GM12891 (cell line): ENCODE results near the gene PCDHGA5.
"Not testable (repeated sequence)": the region's sequence is repeated elsewhere in the genome, so short reads cannot be mapped to it uniquely, and the experiment has no call there.

Experiments used
- DNase-seq: peaks from one replicate; pipeline ENCODE4 v3.0.0; 2011; ENCODE audit warnings: low spot score; ENCODE audit not compliant: insufficient read length
- FAIRE-seq: peaks from 2 replicates; lab custom pipeline; 2011; peaks lifted over from hg19 to GRCh38; lab: Jason Lieb, UNC
- PAX5 ChIP-seq: IDR thresholded peaks from 2 replicates; pipeline ENCODE4 v1.6.1; 2011; ENCODE audit warnings: low read length, moderate library complexity, mild to moderate bottlenecking; ENCODE audit not compliant: insufficient read depth, severe bottlenecking
- POLR2A ChIP-seq: IDR thresholded peaks from 2 replicates; pipeline ENCODE4 v1.6.1; 2011; ENCODE audit warnings: low read depth, low read length, control low read depth
- POLR2AphosphoS5 ChIP-seq: IDR thresholded peaks from 2 replicates; pipeline ENCODE4 v1.6.1; 2011; ENCODE audit warnings: low read depth, low read length, control low read depth
- POU2F2 ChIP-seq: IDR thresholded peaks from 2 replicates; pipeline ENCODE4 v1.6.1; 2011; ENCODE audit warnings: low read depth, mild to moderate bottlenecking, control low read depth, low read length, moderate library complexity
- SPI1 ChIP-seq: IDR thresholded peaks from 2 replicates; pipeline ENCODE4 v1.6.1; 2011; ENCODE audit warnings: low read depth, low read length, control low read depth
- TAF1 ChIP-seq: IDR thresholded peaks from 2 replicates; pipeline ENCODE4 v1.6.1; 2011; ENCODE audit warnings: low read depth, low read length, control low read depth

PCDHGA5 gene

DNA sequence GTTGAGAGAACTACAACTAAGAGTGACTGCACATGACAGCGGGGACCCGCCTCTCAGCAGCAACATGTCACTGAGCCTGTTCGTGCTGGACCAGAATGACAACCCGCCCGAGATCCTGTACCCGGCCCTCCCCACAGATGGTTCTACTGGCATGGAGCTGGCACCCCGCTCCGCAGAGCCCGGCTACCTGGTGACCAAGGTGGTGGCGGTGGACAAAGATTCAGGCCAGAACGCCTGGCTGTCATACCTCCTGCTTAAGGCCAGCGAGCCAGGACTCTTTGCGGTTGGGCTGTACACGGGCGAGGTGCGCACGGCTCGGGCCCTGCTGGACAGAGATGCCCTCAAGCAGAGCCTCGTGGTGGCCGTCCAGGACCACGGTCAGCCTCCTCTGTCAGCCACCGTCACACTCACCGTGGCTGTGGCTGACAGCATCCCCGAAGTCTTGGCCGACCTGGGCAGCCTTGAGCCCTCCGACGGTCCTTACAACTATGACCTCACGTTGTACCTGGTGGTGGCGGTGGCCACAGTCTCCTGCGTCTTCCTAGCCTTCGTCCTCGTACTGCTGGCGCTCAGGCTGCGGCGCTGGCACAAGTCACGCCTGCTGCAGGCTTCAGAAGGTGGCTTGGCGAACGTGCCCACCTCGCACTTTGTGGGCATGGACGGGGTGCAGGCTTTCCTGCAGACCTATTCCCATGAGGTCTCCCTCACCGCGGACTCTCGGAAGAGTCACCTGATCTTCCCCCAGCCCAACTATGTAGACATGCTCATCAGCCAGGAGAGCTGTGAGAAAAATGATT, 20.7 kb downstream of the PCDHGA5 start:
- DNase-seq (no peak), FAIRE-seq (no peak)
- TF ChIP-seq POLR2A: no peak
- TF ChIP-seq SPI1: no peak
- no peak for TF ChIP-seq POLR2AphosphoS5
- no peak for TF ChIP-seq POU2F2
- no peak for TF ChIP-seq PAX5
- TF ChIP-seq TAF1: no peak

GRCh38 chr5:141387557-141388311, 23.8 kb downstream of the PCDHGA5 start, which contains the start of gene PCDHGB4:
TSS of gene PCDHGB4 (plus strand) at chr5:141387698. CDS start at chr5:141387885, 187 bp downstream.
- not testable (repeated sequence) for DNase-seq, FAIRE-seq

DNA sequence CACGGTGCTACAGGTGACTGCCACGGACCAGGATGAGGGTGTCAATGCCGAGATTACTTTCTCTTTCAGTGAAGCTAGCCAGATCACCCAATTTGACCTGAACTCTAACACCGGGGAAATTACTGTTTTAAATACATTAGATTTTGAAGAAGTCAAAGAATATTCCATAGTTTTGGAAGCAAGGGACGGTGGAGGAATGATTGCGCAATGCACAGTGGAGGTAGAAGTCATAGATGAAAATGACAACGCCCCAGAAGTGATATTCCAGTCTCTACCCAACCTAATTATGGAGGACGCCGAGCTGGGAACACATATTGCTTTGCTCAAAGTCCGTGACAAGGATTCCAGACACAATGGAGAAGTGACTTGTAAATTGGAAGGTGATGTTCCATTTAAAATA, 24.7 kb downstream of the PCDHGA5 start:
- DNase-seq (no peak), FAIRE-seq (no peak)
- TF ChIP-seq SPI1 (no peak), PAX5 (no peak), POLR2AphosphoS5 (no peak)

GRCh38 chr5:141389153-141390042, 25.4 kb downstream of the PCDHGA5 start:
- TF ChIP-seq TAF1 (no peak), POU2F2 (no peak), SPI1 (no peak), POLR2AphosphoS5 (no peak), PAX5 (no peak)
- FAIRE-seq (no peak), DNase-seq (no peak)

DNA sequence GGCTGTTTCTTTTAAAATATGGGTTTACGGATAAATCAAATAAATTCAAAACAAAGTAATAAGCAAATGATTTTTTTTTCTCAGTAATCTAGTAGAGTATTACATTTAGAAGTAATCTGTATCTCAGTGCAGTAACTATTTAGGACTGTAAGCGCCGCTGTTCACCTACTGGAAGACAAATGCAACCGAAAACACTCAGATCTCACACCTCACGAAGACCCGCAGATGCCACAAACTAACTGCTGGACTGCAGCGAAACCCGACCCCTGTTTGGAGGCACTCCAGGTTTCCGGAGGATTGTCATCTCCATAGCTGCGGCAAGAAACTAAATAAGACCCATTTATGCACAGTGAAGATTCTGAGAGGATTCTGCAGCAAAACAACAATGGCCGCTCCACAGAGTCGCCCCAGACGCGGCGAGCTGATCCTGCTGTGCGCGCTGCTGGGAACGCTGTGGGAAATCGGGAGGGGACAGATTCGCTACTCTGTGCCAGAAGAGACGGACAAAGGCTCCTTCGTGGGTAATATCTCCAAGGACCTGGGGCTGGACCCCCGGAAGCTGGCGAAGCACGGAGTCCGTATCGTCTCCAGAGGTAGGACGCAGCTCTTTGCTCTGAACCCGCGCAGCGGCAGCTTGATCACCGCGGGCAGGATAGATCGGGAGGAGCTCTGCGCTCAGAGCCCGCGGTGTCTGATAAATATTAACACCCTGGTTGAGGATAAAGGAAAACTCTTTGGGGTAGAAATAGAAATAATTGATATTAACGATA, 28.7 kb downstream of the PCDHGA5 start, which contains the start of gene PCDHGA8:
TSS of gene PCDHGA8 (plus strand) at position 205 of the 770 bp plus-strand sequence. CDS start at position 386, 181 bp downstream.
- FAIRE-seq (no peak), DNase-seq (no peak)
- TF ChIP-seq POU2F2 (no peak), PAX5 (no peak)

GRCh38 chr5:141393267-141393666, 29.3 kb downstream of the PCDHGA5 start:
- TF ChIP-seq TAF1 (no peak), POU2F2 (no peak), SPI1 (no peak), POLR2AphosphoS5 (no peak), PAX5 (no peak), POLR2A (no peak)
- FAIRE-seq: no peak

DNA sequence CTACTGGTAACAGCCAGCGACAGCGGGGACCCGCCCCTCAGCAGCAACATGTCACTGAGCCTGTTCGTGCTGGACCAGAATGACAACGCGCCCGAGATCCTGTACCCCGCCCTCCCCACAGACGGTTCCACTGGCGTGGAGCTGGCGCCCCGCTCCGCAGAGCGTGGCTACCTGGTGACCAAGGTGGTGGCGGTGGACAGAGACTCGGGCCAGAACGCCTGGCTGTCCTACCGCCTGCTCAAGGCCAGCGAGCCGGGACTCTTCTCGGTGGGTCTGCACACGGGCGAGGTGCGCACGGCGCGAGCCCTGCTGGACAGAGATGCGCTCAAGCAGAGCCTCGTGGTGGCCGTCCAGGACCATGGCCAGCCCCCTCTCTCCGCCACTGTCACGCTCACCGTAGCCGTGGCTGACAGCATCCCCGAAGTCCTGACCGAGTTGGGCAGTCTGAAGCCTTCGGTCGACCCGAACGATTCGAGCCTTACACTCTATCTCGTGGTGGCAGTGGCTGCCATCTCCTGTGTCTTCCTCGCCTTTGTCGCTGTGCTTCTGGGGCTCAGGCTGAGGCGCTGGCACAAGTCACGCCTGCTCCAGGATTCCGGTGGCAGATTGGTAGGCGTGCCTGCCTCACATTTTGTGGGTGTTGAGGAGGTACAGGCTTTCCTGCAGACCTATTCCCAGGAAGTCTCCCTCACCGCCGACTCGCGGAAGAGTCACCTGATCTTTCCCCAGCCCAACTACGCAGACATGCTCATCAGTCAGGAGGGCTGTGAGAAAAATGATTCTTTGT, 30.6 kb downstream of the PCDHGA5 start:
- FAIRE-seq: not testable (repeated sequence)

More at GRCh38 chr5:141393267-141393666, 29.3 kb downstream of the PCDHGA5 start:
- DNase-seq: no peak

DNA sequence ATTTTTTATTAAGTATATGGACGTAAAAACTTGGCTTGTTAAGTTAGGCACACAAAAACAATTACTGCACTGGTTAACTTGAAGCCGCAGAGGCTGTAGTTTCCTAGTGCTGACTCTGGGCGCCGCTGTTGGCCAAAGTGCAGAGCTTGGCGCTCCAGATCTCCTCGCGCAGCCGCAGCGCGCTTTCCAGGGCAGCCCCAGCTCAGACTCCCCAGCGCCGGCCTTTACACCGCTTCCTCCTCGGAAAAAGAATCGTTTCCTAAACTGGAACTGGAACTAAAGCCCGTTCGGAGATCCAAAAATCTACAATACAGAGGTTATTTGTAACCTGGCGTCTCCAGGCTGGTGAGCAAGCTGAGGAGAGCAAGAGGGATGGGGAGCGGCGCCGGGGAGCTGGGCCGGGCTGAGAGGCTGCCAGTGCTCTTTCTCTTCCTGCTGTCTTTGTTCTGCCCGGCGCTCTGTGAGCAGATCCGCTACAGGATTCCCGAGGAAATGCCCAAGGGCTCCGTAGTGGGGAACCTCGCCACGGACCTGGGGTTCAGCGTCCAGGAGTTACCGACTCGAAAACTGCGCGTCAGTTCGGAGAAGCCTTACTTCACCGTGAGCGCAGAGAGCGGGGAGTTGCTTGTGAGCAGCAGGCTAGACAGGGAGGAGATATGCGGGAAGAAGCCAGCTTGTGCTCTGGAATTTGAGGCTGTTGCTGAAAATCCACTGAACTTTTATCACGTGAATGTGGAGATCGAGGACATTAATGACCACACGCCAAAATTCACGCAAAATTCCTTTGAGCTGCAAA, 34.0 kb downstream of the PCDHGA5 start, which contains the start of gene PCDHGB5:
TSS of gene PCDHGB5 (plus strand) at position 192 of the 796 bp plus-strand sequence. CDS start at position 373, 181 bp downstream.
- FAIRE-seq, DNase-seq: not testable (repeated sequence)

More for the DNA sequence above, 30.6 kb downstream of the PCDHGA5 start:
- DNase-seq: not testable (repeated sequence)

- no peak for DNase-seq
- FAIRE-seq: no peak
- TF ChIP-seq TAF1 (no peak), SPI1 (no peak), POLR2AphosphoS5 (no peak), POU2F2 (no peak), PAX5 (no peak), POLR2A (no peak)
Measured at GRCh38 chr5:141398608-141399007, 34.6 kb downstream of the PCDHGA5 start.
